ENCODE results near the gene ACTG2. TPM values are rescaled to one million over a fixed set of nuclear protein-coding genes. Genes with fewer than 3 reads are reported as not detected.

Gene ACTG2
- total and polyA plus RNA-seq, 10 of the 15 experiments (the other 5 are each of a cell fraction or from before 2014, with no cell fraction given) = 0.06 to 0.97 (median 0.12) TPM; not detected in 7

DNA sequence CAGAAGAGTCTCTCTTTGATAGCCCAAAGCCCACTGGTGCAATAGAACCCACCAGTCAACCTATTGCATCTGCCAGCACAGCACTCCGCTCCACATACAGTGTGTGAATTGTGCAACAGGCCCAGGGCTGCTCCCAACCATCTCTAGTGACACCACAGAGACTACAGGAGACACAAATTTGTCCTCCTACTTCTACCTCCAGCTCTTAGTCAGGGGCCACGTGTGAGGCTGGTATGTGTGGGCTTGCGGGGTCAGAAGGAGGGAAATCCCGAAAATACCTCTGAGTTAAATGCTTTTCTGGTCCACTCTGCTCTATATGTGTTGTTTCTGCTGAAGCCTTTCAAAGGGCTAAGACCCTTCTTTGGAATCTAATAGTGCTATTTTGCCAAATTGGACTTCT lies 51.9 kb downstream of the ACTG2 start:
- Histone ChIP-seq H3K4me2 (ENCODE audit: control insufficient read depth, insufficient read depth) (no peak overlapping the region), H3K79me2 (ENCODE audit: control insufficient read depth, insufficient read depth, low read length) (peaks cover 46% of the 10 kb centered on the region), H3K36me3 (ENCODE audit: control insufficient read depth in 2 of 2, insufficient read depth in 2 of 2, low read length in 1 of 2) (peaks cover 8 to 22% of the 10 kb centered on the region in 2 experiments; a peak in 3 of 4 replicates), H3K27ac (ENCODE audit: control insufficient read depth, insufficient read depth) (no peak overlapping the region), H3K4me1 (ENCODE audit: control insufficient read depth, insufficient read depth, low read length) (peaks cover 4% of the 10 kb centered on the region; the same call in 1 of the 2 replicates), H3K9me3 (replicated peaks; ENCODE audit: control insufficient read depth, insufficient read depth, low read length) (no peaks in the 10 kb centered on the region), H2AFZ (ENCODE audit: control insufficient read depth, low read depth, low read length) (no peak overlapping the region), H3K27me3 (replicated peaks in 1 of 2; ENCODE audit: control insufficient read depth in 2 of 2, insufficient read depth in 2 of 2, low read length in 1 of 2) (no peaks in the 10 kb centered on the region), H4K20me1 (ENCODE audit: control insufficient read depth, insufficient read depth) (no peaks in the 10 kb centered on the region), H3K4me3 (no peak overlapping the region), H3K9ac (ENCODE audit: control insufficient read depth, insufficient read depth, low read length) (no peak overlapping the region)
- ChIA-PET CTCF (interaction anchor here (0.6 to 1.7 kb wide), 6 partner anchors 8 to 261 kb away, joined by 3 to 7 read pairs (median 4); no protein-coding TSS in a partner anchor), SMC1A (ENCODE audit: uncharacterized antibody, unreplicated experiment) (interaction anchor here (1.0 to 2.6 kb wide), 8 partner anchors 9 to 202 kb away, joined by 3 to 9 read pairs (median 4); partner anchors contain the start of gene DGUOK), RAD21 (ENCODE audit: unreplicated experiment) (interaction anchor here (0.8 to 1.3 kb wide), 2 partner anchors 25 to 118 kb away, joined by 4 to 5 read pairs; no protein-coding TSS in a partner anchor), POLR2A (interaction anchor here (1.3 to 2.2 kb wide), 2 partner anchors 26 to 34 kb away, joined by 3 to 6 read pairs; no protein-coding TSS in a partner anchor)
- in situ Hi-C loops (cut with MboI) = no loop called here
- DNase-seq (ENCODE audit: low read depth, low spot score) (no peak), FAIRE-seq (no peak), ATAC-seq (peak; percentile 79)
- intact Hi-C loops (cut with micrococcal nuclease; ENCODE audit: unreplicated experiment) = no loop called here
- peak; percentile 36; the same call in 1 of the 2 replicates for TF ChIP-seq RUNX3 (IDR thresholded peaks at IDR 0.05; ENCODE audit: low read length)
- TF ChIP-seq CREM (IDR thresholded peaks at IDR 0.05; ENCODE audit: low read depth) = peak; percentile 36; the same call in 1 of the 2 replicates
- TF ChIP-seq BHLHE40 (IDR thresholded peaks at IDR 0.05; ENCODE audit: borderline replicate concordance in 1 of 2, low read depth in 2 of 2, low read length in 1 of 2) = 0 out of 4 replicates have a peak, but pooled peaks of 1 of the 2 experiments have one; percentile 17
- no peak for TF ChIP-seq TCF7 (IDR thresholded peaks at IDR 0.05; ENCODE audit: borderline replicate concordance)
- TF ChIP-seq MYB (IDR thresholded peaks at IDR 0.05; ENCODE audit: borderline replicate concordance, low read depth, low read length) = no peak
- TF ChIP-seq, protein P1, sequence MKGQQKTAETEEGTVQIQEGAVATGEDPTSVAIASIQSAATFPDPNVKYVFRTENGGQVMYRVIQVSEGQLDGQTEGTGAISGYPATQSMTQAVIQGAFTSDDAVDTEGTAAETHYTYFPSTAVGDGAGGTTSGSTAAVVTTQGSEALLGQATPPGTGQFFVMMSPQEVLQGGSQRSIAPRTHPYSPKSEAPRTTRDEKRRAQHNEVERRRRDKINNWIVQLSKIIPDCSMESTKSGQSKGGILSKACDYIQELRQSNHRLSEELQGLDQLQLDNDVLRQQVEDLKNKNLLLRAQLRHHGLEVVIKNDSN (IDR thresholded peaks at IDR 0.05; ENCODE audit: borderline replicate concordance, extremely low read length, insufficient read depth, low read depth, low read length) = peak; percentile 22
- no peak for TF ChIP-seq SRF (IDR thresholded peaks at IDR 0.05; ENCODE audit: low read depth in 2 of 2, low read length in 2 of 2)
- no TSS peak for BruUV-seq (replicated peaks)
- WGBS (ENCODE audit: insufficient coverage, insufficient replicate concordance, low lambda C conversion rate, missing lambda C conversion rate) = 44% methylated on average over 4 of the region's 4 CpGs
